ENCODE data around the gene PRR23E.

- TF ChIP-seq CTCF (IDR thresholded peaks at IDR 0.05; ENCODE audit: insufficient read depth, low read length), result no peak
- no peak for TF ChIP-seq POLR2AphosphoS5 (IDR thresholded peaks at IDR 0.05; ENCODE audit: low read depth)
- TF ChIP-seq, protein P1, sequence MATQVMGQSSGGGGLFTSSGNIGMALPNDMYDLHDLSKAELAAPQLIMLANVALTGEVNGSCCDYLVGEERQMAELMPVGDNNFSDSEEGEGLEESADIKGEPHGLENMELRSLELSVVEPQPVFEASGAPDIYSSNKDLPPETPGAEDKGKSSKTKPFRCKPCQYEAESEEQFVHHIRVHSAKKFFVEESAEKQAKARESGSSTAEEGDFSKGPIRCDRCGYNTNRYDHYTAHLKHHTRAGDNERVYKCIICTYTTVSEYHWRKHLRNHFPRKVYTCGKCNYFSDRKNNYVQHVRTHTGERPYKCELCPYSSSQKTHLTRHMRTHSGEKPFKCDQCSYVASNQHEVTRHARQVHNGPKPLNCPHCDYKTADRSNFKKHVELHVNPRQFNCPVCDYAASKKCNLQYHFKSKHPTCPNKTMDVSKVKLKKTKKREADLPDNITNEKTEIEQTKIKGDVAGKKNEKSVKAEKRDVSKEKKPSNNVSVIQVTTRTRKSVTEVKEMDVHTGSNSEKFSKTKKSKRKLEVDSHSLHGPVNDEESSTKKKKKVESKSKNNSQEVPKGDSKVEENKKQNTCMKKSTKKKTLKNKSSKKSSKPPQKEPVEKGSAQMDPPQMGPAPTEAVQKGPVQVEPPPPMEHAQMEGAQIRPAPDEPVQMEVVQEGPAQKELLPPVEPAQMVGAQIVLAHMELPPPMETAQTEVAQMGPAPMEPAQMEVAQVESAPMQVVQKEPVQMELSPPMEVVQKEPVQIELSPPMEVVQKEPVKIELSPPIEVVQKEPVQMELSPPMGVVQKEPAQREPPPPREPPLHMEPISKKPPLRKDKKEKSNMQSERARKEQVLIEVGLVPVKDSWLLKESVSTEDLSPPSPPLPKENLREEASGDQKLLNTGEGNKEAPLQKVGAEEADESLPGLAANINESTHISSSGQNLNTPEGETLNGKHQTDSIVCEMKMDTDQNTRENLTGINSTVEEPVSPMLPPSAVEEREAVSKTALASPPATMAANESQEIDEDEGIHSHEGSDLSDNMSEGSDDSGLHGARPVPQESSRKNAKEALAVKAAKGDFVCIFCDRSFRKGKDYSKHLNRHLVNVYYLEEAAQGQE (IDR thresholded peaks at IDR 0.05; ENCODE audit: insufficient replicate concordance, low read depth), result no peak
- no peak for TF ChIP-seq SPI1 (IDR thresholded peaks at IDR 0.05; ENCODE audit: borderline replicate concordance, low read depth)
Measured at GRCh38 chr3:127247292-127247691, 54.4 kb downstream of the PRR23E start.
